ENCODE measurements around the gene C15orf62.

Gene C15orf62

GRCh38 chr15:40744815-40745152 lies 25.0 kb upstream of the C15orf62 start:
- Histone ChIP-seq H3K4me2 (ENCODE audit: low read length) (no peak overlapping the region), H2BK120ac (ENCODE audit: insufficient read depth, low read length, poor library complexity) (no peak overlapping the region), H3K14ac (ENCODE audit: low read length) (no peak overlapping the region), H3K4me1 (ENCODE audit: control insufficient read depth in 1 of 2, insufficient read depth in 2 of 2, low read length in 2 of 2) (peaks cover 4 to 5% of the 10 kb centered on the region in 2 experiments), H3K79me2 (ENCODE audit: control insufficient read depth, insufficient read depth, low read length, poor library complexity) (no peaks in the 10 kb centered on the region), H2AK5ac (ENCODE audit: low read length) (no peak overlapping the region), H3K4me3 (ENCODE audit: low read depth, low read length) (no peak overlapping the region), H3K9me3 (ENCODE audit: insufficient read depth, low read depth, low read length) (peaks cover 2% of the 10 kb centered on the region), H3K9ac (ENCODE audit: low read length) (no peak overlapping the region), H4K12ac (ENCODE audit: low read depth, low read length) (no peak overlapping the region), H3K79me1 (ENCODE audit: low read length) (no peaks in the 10 kb centered on the region), H2AFZ (ENCODE audit: insufficient read depth, low read length, poor library complexity) (no peak overlapping the region), H3K4ac (ENCODE audit: low read depth, low read length) (no peak overlapping the region), H3K23ac (ENCODE audit: low read length) (no peak overlapping the region), H3K27ac (ENCODE audit: low read depth, low read length) (no peak overlapping the region), H4K91ac (ENCODE audit: low read depth, low read length) (no peak overlapping the region), H3K36me3 (ENCODE audit: control insufficient read depth in 1 of 2, insufficient read depth in 2 of 2, low read length in 2 of 2) (peaks cover 19 to 25% of the 10 kb centered on the region in 2 experiments), H2BK5ac (ENCODE audit: low read depth, low read length, poor library complexity) (no peak overlapping the region), H3K18ac (ENCODE audit: low read length) (no peak overlapping the region), H2BK12ac (ENCODE audit: low read length) (no peak overlapping the region), H4K8ac (ENCODE audit: low read depth, low read length) (no peak overlapping the region), H3K27me3 (ENCODE audit: insufficient read depth, low read length) (no peaks in the 10 kb centered on the region)
- WGBS (ENCODE audit: extremely low coverage, insufficient coverage, insufficient read length), result no CpG with 5 or more reads among the region's 5 CpGs
- no peak for DNase-seq

GRCh38 chr15:40746916-40747418 lies 22.8 kb upstream of the C15orf62 start:
- no peaks in the 10 kb centered on the region for H3K79me1 ChIP-seq (ENCODE audit: low read length)
- no peak overlapping the region for H3K23ac ChIP-seq (ENCODE audit: low read length)
- no peak overlapping the region for H2BK120ac ChIP-seq (ENCODE audit: insufficient read depth, low read length, poor library complexity)
- H4K91ac ChIP-seq (ENCODE audit: low read depth, low read length), result no peak overlapping the region
- no peak overlapping the region for H2AFZ ChIP-seq (ENCODE audit: insufficient read depth, low read length, poor library complexity)
- no peaks in the 10 kb centered on the region for H3K27me3 ChIP-seq (ENCODE audit: insufficient read depth, low read length)
- peaks cover 24 to 32% of the 10 kb centered on the region in 2 experiments for H3K36me3 ChIP-seq (ENCODE audit: control insufficient read depth in 1 of 2, insufficient read depth in 2 of 2, low read length in 2 of 2)
- no peak overlapping the region for H2AK5ac ChIP-seq (ENCODE audit: low read length)
- no peak overlapping the region for H3K4ac ChIP-seq (ENCODE audit: low read depth, low read length)
- H2BK12ac ChIP-seq (ENCODE audit: low read length), result no peak overlapping the region
- no peak overlapping the region for H2BK5ac ChIP-seq (ENCODE audit: low read depth, low read length, poor library complexity)
- no peak overlapping the region for H3K14ac ChIP-seq (ENCODE audit: low read length)
- H3K27ac ChIP-seq (ENCODE audit: low read depth, low read length), result no peak overlapping the region
- H3K4me3 ChIP-seq (ENCODE audit: low read depth, low read length), result no peak overlapping the region
- H4K12ac ChIP-seq (ENCODE audit: low read depth, low read length), result no peak overlapping the region
- H4K8ac ChIP-seq (ENCODE audit: low read depth, low read length), result no peak overlapping the region
- no peak for DNase-seq
- peaks cover 4 to 5% of the 10 kb centered on the region in 2 experiments for H3K4me1 ChIP-seq (ENCODE audit: control insufficient read depth in 1 of 2, insufficient read depth in 2 of 2, low read length in 2 of 2)
- H3K79me2 ChIP-seq (ENCODE audit: control insufficient read depth, insufficient read depth, low read length, poor library complexity), result no peaks in the 10 kb centered on the region
- H3K9me3 ChIP-seq (ENCODE audit: insufficient read depth, low read depth, low read length), result peaks cover 2% of the 10 kb centered on the region
- H3K9ac ChIP-seq (ENCODE audit: low read length), result no peak overlapping the region
- H3K18ac ChIP-seq (ENCODE audit: low read length), result no peak overlapping the region
- WGBS (ENCODE audit: extremely low coverage, insufficient coverage, insufficient read length), result no CpG with 5 or more reads among the region's 3 CpGs
- no peak overlapping the region for H3K4me2 ChIP-seq (ENCODE audit: low read length)

GRCh38 chr15:40747685-40748631 lies 21.8 kb upstream of the C15orf62 start:
- no peak overlapping the region for H2BK120ac ChIP-seq (ENCODE audit: insufficient read depth, low read length, poor library complexity)
- H3K27me3 ChIP-seq (ENCODE audit: insufficient read depth, low read length), result no peaks in the 10 kb centered on the region
- no peak overlapping the region for H3K4me3 ChIP-seq (ENCODE audit: low read depth, low read length)
- H3K36me3 ChIP-seq (ENCODE audit: control insufficient read depth in 1 of 2, insufficient read depth in 2 of 2, low read length in 2 of 2), result peaks cover 27 to 33% of the 10 kb centered on the region in 2 experiments
- H3K4me2 ChIP-seq (ENCODE audit: low read length), result no peak overlapping the region
- H3K79me2 ChIP-seq (ENCODE audit: control insufficient read depth, insufficient read depth, low read length, poor library complexity), result no peaks in the 10 kb centered on the region
- no peak overlapping the region for H2AK5ac ChIP-seq (ENCODE audit: low read length)
- H4K91ac ChIP-seq (ENCODE audit: low read depth, low read length), result no peak overlapping the region
- H2BK12ac ChIP-seq (ENCODE audit: low read length), result no peak overlapping the region
- H3K9me3 ChIP-seq (ENCODE audit: insufficient read depth, low read depth, low read length), result peaks cover 2% of the 10 kb centered on the region
- H2BK5ac ChIP-seq (ENCODE audit: low read depth, low read length, poor library complexity), result no peak overlapping the region
- no CpG with 5 or more reads among the region's 7 CpGs for WGBS (ENCODE audit: extremely low coverage, insufficient coverage, insufficient read length)
- no peak overlapping the region for H2AFZ ChIP-seq (ENCODE audit: insufficient read depth, low read length, poor library complexity)
- H3K23ac ChIP-seq (ENCODE audit: low read length), result no peak overlapping the region
- no peak overlapping the region for H3K18ac ChIP-seq (ENCODE audit: low read length)
- H3K27ac ChIP-seq (ENCODE audit: low read depth, low read length), result no peak overlapping the region
- no peak overlapping the region for H4K12ac ChIP-seq (ENCODE audit: low read depth, low read length)
- H3K79me1 ChIP-seq (ENCODE audit: low read length), result no peaks in the 10 kb centered on the region
- DNase-seq, result no peak
- H3K4ac ChIP-seq (ENCODE audit: low read depth, low read length), result no peak overlapping the region
- H3K9ac ChIP-seq (ENCODE audit: low read length), result no peak overlapping the region
- H3K14ac ChIP-seq (ENCODE audit: low read length), result no peak overlapping the region
- H4K8ac ChIP-seq (ENCODE audit: low read depth, low read length), result no peak overlapping the region
- H3K4me1 ChIP-seq (ENCODE audit: control insufficient read depth in 1 of 2, insufficient read depth in 2 of 2, low read length in 2 of 2), result peaks cover 4 to 5% of the 10 kb centered on the region in 2 experiments

- H3K18ac ChIP-seq (ENCODE audit: low read length), result no peak overlapping the region
- no peak overlapping the region for H4K12ac ChIP-seq (ENCODE audit: low read depth, low read length)
- no peak overlapping the region for H2BK5ac ChIP-seq (ENCODE audit: low read depth, low read length, poor library complexity)
- H3K14ac ChIP-seq (ENCODE audit: low read length), result no peak overlapping the region
- H3K4ac ChIP-seq (ENCODE audit: low read depth, low read length), result no peak overlapping the region
- H3K9ac ChIP-seq (ENCODE audit: low read length), result no peak overlapping the region
- H4K91ac ChIP-seq (ENCODE audit: low read depth, low read length), result no peak overlapping the region
- H3K79me1 ChIP-seq (ENCODE audit: low read length), result no peaks in the 10 kb centered on the region
- H3K36me3 ChIP-seq (ENCODE audit: control insufficient read depth in 1 of 2, insufficient read depth in 2 of 2, low read length in 2 of 2), result peaks cover 23 to 27% of the 10 kb centered on the region in 2 experiments
- no peak overlapping the region for H2AK5ac ChIP-seq (ENCODE audit: low read length)
- H2BK12ac ChIP-seq (ENCODE audit: low read length), result no peak overlapping the region
- peaks cover under 1 to 2% of the 10 kb centered on the region in 2 experiments for H3K4me1 ChIP-seq (ENCODE audit: control insufficient read depth in 1 of 2, insufficient read depth in 2 of 2, low read length in 2 of 2)
- H3K4me2 ChIP-seq (ENCODE audit: low read length), result no peak overlapping the region
- H3K27me3 ChIP-seq (ENCODE audit: insufficient read depth, low read length), result no peaks in the 10 kb centered on the region
- H2BK120ac ChIP-seq (ENCODE audit: insufficient read depth, low read length, poor library complexity), result no peak overlapping the region
- no peak overlapping the region for H4K8ac ChIP-seq (ENCODE audit: low read depth, low read length)
- H3K23ac ChIP-seq (ENCODE audit: low read length), result no peak overlapping the region
- no peak for DNase-seq
- no peak overlapping the region for H3K27ac ChIP-seq (ENCODE audit: low read depth, low read length)
- peaks cover 2% of the 10 kb centered on the region for H3K9me3 ChIP-seq (ENCODE audit: insufficient read depth, low read depth, low read length)
- H3K4me3 ChIP-seq (ENCODE audit: low read depth, low read length), result no peak overlapping the region
- H2AFZ ChIP-seq (ENCODE audit: insufficient read depth, low read length, poor library complexity), result no peak overlapping the region
- WGBS (ENCODE audit: extremely low coverage, insufficient coverage, insufficient read length), result no CpG with 5 or more reads among the region's 4 CpGs
- H3K79me2 ChIP-seq (ENCODE audit: control insufficient read depth, insufficient read depth, low read length, poor library complexity), result no peaks in the 10 kb centered on the region
Measured at GRCh38 chr15:40749151-40749630, 20.6 kb upstream of the C15orf62 start.

All from trophoblast cell (in vitro differentiated cells and primary cell).